ENCODE measurements around the gene PSMD8. TPM values are rescaled to one million over a fixed set of nuclear protein-coding genes. Genes with fewer than 3 reads are reported as not detected.

PSMD8 gene
- total and polyA plus RNA-seq, 2 of the 8 experiments (the other 6 are each of a cell fraction or from before 2014, with no cell fraction given) = 170 to 486 TPM

- Histone ChIP-seq H3K4me1 (replicated peaks in 1 of 4; ENCODE audit: control insufficient read depth in 3 of 4, insufficient read depth in 4 of 4, low read length in 3 of 4) (peaks cover 7 to 18% (median 12%) of the 10 kb centered on the region in 4 experiments), H2BK5ac (ENCODE audit: low read depth, low read length) (no peak overlapping the region; the same call in 1 of the 2 replicates), H3K4me2 (ENCODE audit: insufficient read depth in 1 of 2, low read depth in 2 of 2, low read length in 2 of 2) (0 out of 4 replicates have a peak overlapping the region, but pooled peaks of 1 of the 2 experiments have one; percentile 5), H3K9me3 (ENCODE audit: insufficient read depth in 2 of 2, low read depth in 1 of 2, low read length in 1 of 2) (no peaks in the 10 kb centered on the region), H3K4me3 (ENCODE audit: extremely low read depth in 1 of 4, insufficient read depth in 2 of 4, low read depth in 3 of 4, low read length in 4 of 4) (no peak overlapping the region), H3K27ac (ENCODE audit: low read depth, low read length) (no peak overlapping the region), H4K8ac (ENCODE audit: extremely low read depth, insufficient read depth, low read length) (no peak overlapping the region), H3K4ac (replicated peaks; ENCODE audit: insufficient read length, low read depth, low read length) (no peak overlapping the region), H4K5ac (ENCODE audit: insufficient read length, low read depth, low read length) (no peak overlapping the region), H3K56ac (replicated peaks; ENCODE audit: insufficient read length, low read depth, low read length) (no peak overlapping the region), H2BK120ac (replicated peaks; ENCODE audit: low read depth, low read length) (no peak overlapping the region), H3K18ac (ENCODE audit: extremely low read depth, low read length) (no peak overlapping the region), H2AFZ (ENCODE audit: low read length) (no peak overlapping the region), H3K23me2 (ENCODE audit: low read depth, low read length) (peaks cover 12% of the 10 kb centered on the region), H3K36me3 (ENCODE audit: control insufficient read depth in 2 of 4, insufficient read depth in 4 of 4, low read length in 3 of 4) (peaks cover 2 to 20% (median 5%) of the 10 kb centered on the region in 4 experiments; a peak in 2 of 8 replicates), H2BK15ac (ENCODE audit: low read length) (no peak overlapping the region), H3K79me2 (ENCODE audit: control insufficient read depth in 1 of 2, insufficient read depth in 2 of 2, low read length in 2 of 2) (peaks cover 0 to 7% of the 10 kb centered on the region in 2 experiments; a peak in 2 of 4 replicates), H2BK12ac (ENCODE audit: low read depth, low read length) (no peak overlapping the region), H3K79me1 (ENCODE audit: low read depth, low read length) (peaks cover 4% of the 10 kb centered on the region; the same call in 1 of the 2 replicates), H2AK5ac (ENCODE audit: low read depth, low read length) (no peak overlapping the region), H4K20me1 (replicated peaks in 1 of 2; ENCODE audit: control insufficient read depth in 1 of 2, insufficient read depth in 2 of 2, low read length in 2 of 2) (peaks cover 0 to 3% of the 10 kb centered on the region in 2 experiments), H4K91ac (replicated peaks; ENCODE audit: insufficient read length, low read length) (no peak overlapping the region), H3K14ac (ENCODE audit: insufficient read length) (no peak overlapping the region), H2BK20ac (ENCODE audit: low read length) (no peak overlapping the region), H3K9ac (replicated peaks in 1 of 4; ENCODE audit: extremely low read depth in 1 of 4, low read depth in 3 of 4, low read length in 3 of 4) (no peak overlapping the region), H3K23ac (ENCODE audit: insufficient read length) (no peak overlapping the region), H3K27me3 (replicated peaks in 1 of 4; ENCODE audit: control insufficient read depth in 3 of 4, extremely low read depth in 1 of 4, insufficient read depth in 3 of 4, low read length in 3 of 4) (peaks cover 0 to 9% (median under 1%) of the 10 kb centered on the region in 4 experiments; a peak in 4 of 7 replicates)
- FAIRE-seq (no peak), DNase-seq (ENCODE audit: low read depth in 1 of 2, low spot score in 2 of 2) (no peak)
- ChIA-PET CTCF (ENCODE audit: partially characterized antibody) (no interaction called here), POLR2A (ENCODE audit: partially characterized antibody) (no interaction called here)
- WGBS, 2 experiments (ENCODE audit: extremely low coverage in 1 of 2, insufficient coverage in 1 of 2, insufficient read length in 1 of 2, insufficient replicate concordance in 2 of 2, low coverage in 1 of 2, low lambda C conversion rate in 2 of 2, missing lambda C conversion rate in 1 of 2) = 79% methylated on average over 8 of the region's 8 CpGs; no CpG with 5 or more reads in 1 of the 2 experiments
- TF ChIP-seq GTF2F1 (IDR thresholded peaks at IDR 0.05; ENCODE audit: borderline replicate concordance, low read depth, low read length) (no peak), GABPA (IDR thresholded peaks at IDR 0.05; ENCODE audit: borderline replicate concordance, insufficient read depth, low read length) (no peak), ASH2L (IDR thresholded peaks at IDR 0.05; ENCODE audit: low read length) (no peak), SP2 (IDR thresholded peaks at IDR 0.05; ENCODE audit: low read length) (no peak), CEBPB (IDR thresholded peaks at IDR 0.05; ENCODE audit: low read depth, low read length) (no peak), RFX5 (IDR thresholded peaks at IDR 0.05; ENCODE audit: borderline replicate concordance, low read depth, low read length) (no peak), HDAC6 (IDR thresholded peaks at IDR 0.05; ENCODE audit: low read depth, low read length) (no peak), BACH1 (IDR thresholded peaks at IDR 0.05; ENCODE audit: low read length) (no peak), FOSL1 (IDR thresholded peaks at IDR 0.05; ENCODE audit: insufficient read depth, low read depth, low read length) (no peak), SUZ12 (IDR thresholded peaks at IDR 0.05; ENCODE audit: low read length) (no peak), KDM5A (IDR thresholded peaks at IDR 0.05; ENCODE audit: low read length) (no peak), CTBP2 (IDR thresholded peaks at IDR 0.05; ENCODE audit: borderline replicate concordance, insufficient read depth, insufficient read length, low read length) (no peak), CREB1 (IDR thresholded peaks at IDR 0.05) (no peak)
These were observed 17.6 kb downstream of the PSMD8 start for GRCh38 chr19:38391911-38392464.

All from H1 (cell line).